ENCODE data around the gene GKAP1.
A peak's percentile ranks its signal among the peaks of the same experiment; 100 is the strongest.
"Not testable (repeated sequence)": the region's sequence is repeated elsewhere in the genome, so short reads cannot be mapped to it uniquely, and the experiment has no call there.

GKAP1 gene

DNA sequence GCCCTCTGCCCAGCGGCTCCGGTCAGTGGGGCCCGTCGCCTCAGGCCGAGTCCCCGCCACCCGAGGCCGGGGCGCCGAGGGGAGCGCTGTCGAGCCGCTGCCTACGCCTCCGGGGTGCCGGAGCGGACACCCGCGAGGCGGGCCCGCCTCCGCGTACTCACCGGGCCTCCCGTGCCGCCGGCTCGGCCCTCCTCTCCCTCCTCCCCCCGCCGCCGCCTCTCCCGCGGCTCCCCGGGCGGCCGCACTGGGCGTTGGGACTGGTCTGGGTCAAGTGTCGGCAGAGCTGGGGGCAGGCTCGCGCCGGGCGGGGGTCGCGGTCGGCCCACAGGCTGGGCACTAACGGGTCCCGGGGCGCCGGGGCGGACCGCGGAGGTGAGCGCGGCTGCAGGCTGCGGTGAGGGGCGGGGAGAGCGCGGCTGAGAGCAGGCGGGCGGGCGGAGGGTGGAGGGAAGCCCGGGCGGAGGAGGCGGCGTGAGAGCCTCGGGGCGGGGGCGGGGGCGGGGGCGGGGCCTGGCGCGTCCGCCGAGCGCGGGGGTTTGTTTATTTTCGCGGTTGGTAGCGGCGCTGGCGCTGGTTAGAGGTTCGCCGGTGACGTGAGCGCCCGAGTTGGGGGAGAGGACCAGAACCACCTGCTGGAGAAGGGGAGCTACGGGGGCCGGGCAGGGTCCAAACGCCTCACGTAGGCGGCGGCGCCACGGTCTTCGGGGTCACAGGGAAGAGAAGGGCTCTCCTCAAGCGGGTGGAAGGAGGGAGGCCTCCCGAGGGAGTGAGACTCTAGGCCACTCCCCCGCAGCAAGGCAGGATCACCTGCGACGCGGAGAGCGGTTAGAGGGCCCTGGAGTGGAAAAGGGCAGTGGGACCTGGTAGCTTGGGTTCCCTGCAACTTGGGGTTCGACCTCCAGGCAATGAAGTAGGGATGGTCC lies at the start of gene GKAP1:
TSS of gene GKAP1 (minus strand) at position 414 of the 923 bp plus-strand sequence. CDS start 11,252 bp downstream, outside the sequence.
- peak; percentile 27 for DNase-seq

DNA sequence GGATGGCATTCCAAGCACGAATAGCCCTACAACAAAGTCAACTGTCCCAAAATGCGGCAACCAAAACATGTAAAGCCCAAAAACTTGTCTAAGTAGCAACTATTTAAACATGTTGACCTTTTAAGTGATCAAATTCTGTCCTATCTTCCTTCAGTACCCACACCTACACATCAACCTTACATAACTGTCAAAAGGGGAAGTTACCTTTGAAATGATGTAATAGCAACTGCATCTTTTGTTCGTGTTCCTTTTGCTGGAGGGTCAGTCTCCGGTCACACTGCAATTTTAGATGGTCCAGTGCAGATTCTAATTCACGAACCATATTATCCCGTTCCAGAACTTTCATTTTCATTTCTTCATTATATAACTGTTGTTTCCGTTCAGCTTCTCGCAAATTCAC lies 32.3 kb upstream of the GKAP1 start:
- not testable (repeated sequence) for DNase-seq

- not testable (repeated sequence) for DNase-seq
Observed at GRCh38 chr9:83837070-83837643, 19.6 kb upstream of the GKAP1 start.

GRCh38 chr9:83830426-83831071 lies 13.0 kb upstream of the GKAP1 start:
- DNase-seq: not testable (repeated sequence)

- DNase-seq: not testable (repeated sequence)
Observed at GRCh38 chr9:83824986-83825623, 7.5 kb upstream of the GKAP1 start.

GRCh38 chr9:83817011-83817355 lies 586 bp downstream of the GKAP1 start:
- DNase-seq: peak; percentile 17

GRCh38 chr9:83815120-83815519 lies 2.4 kb downstream of the GKAP1 start:
- not testable (repeated sequence) for DNase-seq

GRCh38 chr9:83809213-83809612 lies 8.4 kb downstream of the GKAP1 start:
- not testable (repeated sequence) for DNase-seq

DNA sequence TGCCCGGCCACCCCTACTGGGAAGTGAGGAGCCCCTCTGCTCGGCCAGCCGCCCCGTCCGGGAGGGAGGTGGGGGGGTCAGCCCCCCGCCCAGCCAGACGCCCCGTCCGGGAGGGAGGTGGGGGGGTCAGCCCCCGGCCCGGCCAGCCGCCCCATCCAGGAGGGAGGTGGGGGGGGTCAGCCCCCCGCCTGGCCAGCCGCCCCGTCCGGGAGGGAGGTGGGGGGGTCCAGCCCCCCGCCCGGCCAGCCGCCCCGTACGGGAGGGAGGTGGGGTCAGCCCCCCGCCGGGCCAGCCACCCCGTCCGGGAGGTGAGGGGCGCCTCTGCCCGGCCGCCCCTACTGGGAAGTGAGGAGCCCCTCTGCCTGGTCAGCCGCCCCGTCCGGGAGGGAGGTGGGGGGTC lies 13.1 kb downstream of the GKAP1 start:
- not testable (repeated sequence) for DNase-seq

- not testable (repeated sequence) for DNase-seq
Observed at GRCh38 chr9:83803941-83804340, 13.6 kb downstream of the GKAP1 start.

DNA sequence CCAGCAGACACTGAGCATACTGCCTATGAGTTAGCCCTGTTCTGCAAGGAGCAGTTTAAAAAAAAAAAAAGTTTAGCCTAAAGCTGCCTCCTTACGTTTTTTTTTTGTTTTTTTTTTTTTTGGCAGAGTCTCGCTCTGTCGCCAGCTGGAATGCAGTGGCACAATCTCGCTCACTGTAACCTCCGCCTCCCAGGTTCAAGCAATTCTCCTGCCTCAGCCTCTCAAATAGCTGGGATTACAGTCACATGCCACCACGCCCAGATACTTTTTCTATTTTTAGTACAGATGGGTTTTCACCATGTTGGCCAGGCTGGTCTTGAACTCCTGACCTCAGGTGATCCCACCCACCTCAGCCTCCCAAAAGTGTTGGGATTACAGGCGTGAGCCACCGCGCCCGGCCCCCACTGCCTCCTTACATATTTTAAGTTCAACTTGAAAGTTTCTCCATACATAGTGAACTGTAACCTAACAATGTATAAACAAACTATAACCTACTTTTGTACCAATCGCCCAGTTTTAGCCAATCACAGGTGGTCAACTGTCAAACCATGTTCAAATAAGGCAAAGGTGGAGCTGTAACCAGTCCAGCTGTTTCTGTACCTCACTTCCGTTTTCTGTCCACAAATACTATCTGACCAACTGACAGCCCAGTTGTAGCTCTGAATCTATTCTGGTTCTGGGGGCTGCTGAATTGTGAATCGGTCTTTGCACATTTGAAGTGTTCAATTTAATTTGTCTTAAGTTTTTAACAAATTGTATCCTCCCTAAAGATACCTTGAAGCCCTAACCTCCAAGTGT lies 17.1 kb downstream of the GKAP1 start:
- no peak for DNase-seq

- no peak for DNase-seq
Observed at GRCh38 chr9:83794051-83794450, 23.5 kb downstream of the GKAP1 start.

DNA sequence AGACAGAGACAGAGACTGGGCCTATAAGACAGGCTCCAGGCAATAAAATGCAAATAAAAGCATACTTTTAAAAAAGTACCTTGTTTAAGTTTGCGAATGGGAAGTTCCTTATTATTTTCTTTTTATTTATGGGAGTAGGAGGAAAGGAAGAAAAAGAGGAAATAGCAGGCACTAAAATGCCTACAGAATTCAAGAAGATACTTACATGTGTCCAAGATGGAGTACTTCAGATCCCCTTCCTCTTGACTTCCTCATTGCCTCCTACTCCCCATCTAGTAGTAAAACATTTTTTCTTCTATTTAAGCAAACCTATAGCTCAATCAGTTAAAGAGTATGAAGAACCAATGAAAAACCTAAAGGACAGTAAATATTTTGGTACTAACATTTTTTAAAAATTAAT lies 24.8 kb downstream of the GKAP1 start:
- DNase-seq: no peak

GRCh38 chr9:83778164-83778563 lies 39.4 kb downstream of the GKAP1 start:
- DNase-seq: no peak

DNA sequence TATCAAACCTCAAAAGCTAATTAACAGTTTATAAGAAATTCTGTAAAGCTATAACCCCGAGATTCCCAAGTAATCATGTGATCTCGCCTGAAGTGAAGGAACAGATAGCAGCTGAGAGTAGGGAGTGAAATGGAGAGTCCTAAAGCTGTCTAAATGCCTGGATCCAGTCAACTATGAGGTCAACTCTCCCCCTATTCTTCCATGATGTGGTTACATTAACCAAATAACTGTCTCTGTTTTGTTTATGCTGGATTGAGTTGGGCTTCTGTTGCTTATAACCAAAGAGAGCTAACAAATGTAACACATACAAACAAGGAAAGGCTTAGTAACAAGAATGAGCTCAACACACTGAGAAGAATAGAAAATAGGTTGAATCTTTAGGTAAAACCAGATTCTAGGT lies 41.6 kb downstream of the GKAP1 start:
- no peak for DNase-seq

GRCh38 chr9:83772860-83773259 lies 44.7 kb downstream of the GKAP1 start:
- DNase-seq: no peak

- no peak for DNase-seq
Observed at GRCh38 chr9:83765376-83765775, 52.2 kb downstream of the GKAP1 start.

DNA sequence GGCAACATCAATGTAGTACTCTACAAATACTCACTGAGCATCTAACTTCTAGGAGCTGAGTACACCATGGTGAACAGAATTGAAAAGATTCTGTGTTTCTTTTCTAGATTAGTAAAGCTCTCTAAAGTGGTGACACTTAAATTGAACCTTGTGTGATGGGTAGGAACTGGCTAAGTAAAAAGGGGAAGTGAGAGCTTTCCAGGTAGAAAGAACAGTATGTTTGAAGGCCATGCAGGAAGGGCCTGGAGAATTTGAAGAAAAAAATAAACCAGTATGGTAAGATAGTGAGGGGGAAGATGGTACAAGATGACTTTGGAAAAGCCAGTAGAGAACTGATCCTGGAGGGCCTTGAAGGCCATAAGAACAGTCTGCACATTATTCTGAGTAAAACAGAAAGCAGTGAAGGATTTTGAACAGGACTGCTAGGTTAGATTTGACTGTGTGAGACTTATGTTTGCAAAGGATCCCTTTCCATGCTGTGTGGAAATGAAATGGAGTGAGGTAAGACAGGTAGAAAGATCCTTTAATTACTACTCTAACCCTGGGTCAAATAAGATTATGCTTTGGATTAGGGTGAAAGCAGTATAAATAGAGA lies 63.1 kb downstream of the GKAP1 start:
- no peak for DNase-seq

- DNase-seq: no peak
Observed at GRCh38 chr9:83749706-83750105, 67.9 kb downstream of the GKAP1 start.

- no peak for DNase-seq
Observed at GRCh38 chr9:83744206-83744605, 73.4 kb downstream of the GKAP1 start.

DNA sequence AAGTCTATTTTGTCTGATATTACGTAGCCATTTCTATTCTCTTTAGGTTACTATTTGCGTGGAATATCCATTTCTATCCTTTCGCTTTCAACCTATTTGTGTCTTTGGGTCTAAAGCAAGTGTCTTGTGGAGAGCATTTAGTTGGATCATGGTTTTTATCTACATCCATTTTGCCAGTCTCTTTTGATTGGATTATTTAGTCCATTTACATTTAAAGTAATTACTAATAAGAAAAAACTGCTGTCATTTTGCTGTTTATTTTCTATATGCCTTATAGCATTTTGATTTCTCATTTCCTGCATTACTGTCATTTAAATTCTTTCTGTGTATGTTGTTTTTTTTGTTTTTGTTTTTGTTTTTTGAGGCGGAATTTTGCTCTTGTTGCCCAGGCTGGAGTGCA lies 83.8 kb downstream of the GKAP1 start:
- no peak for DNase-seq
